ENCODE measurements around the gene LRMDA. TPM values are rescaled to one million over a fixed set of nuclear protein-coding genes. Genes with fewer than 3 reads are reported as not detected.

Gene LRMDA
- polyA plus RNA-seq, 3 donors = 39.8 to 59.6 (median 56.4) TPM

DNA sequence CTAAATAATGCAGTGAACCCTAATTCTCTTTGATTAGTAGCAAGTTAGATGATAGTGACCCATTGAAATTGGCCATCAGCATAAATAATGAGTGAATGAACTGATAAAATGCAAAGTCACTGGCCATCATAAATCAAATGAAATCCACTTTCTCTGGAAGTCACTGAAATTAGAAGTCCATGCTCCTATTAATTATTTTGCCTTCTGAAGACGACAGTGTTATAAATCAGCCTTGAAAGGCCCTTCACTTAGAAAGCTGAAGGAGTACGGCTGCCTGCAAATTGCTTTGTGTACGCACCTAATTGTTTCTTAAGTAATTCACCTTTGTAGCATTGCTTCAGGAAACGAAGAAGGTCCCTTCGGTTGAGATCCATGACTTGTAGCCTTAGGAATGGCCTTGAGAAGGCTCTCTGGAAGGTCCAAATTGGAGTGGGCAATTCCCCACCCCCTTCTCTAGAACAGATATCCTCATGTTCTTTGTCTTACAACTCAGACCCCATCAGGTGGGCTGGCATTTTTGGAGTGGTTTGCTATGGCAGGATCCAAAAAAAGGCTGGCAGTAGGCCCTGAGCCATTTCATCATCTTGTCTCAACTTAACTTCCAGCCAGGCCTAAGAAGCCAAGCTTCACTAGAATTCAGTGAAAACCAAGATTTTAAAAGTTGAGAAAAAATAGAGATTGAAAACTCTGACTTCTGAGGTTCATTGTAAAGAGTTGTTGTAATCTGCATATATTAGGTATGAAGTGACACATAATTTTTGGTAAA, 420.3 kb downstream of the LRMDA start:
- Mint-ChIP-seq H3K4me1 (peaks cover 6% of the 10 kb centered on the region), H3K27ac (peak overlapping the region in 1 of 7 donors; percentile 4), H3K9me3 (peaks cover 0 to 4% (median 0%) of the 10 kb centered on the region in 7 donors), H3K27me3 (ENCODE audit: low read depth in 3 of 3) (peaks cover 0 to 1% (median 0%) of the 10 kb centered on the region in 3 donors), H3K36me3 (peaks cover 0 to 5% of the 10 kb centered on the region in 2 donors), H3K4me3 (no peak overlapping the region)
- H3K4me2 ChIP-seq (replicated peaks; ENCODE audit: extremely low read depth, low read length, poor library complexity, severe bottlenecking) = no peak overlapping the region
- WGBS (ENCODE audit: insufficient coverage) = 100% methylated on average over 2 of the region's 5 CpGs
- no peaks in the 10 kb centered on the region for H4K20me1 ChIP-seq (ENCODE audit: insufficient read depth, low read length)
- H3K27ac ChIP-seq (ENCODE audit: low read depth in 1 of 2, low read length in 2 of 2) = no peak overlapping the region
- H3K9me3 ChIP-seq (replicated peaks in 1 of 2; ENCODE audit: control insufficient read depth in 1 of 2, insufficient read depth in 1 of 2, low read length in 2 of 2) = no peaks in the 10 kb centered on the region
- no peaks in the 10 kb centered on the region for H3K27me3 ChIP-seq (ENCODE audit: control insufficient read depth in 2 of 2, insufficient read depth in 2 of 2, low read length in 2 of 2)
- no peak for DNase-seq
- no peak overlapping the region for H3K4me3 ChIP-seq (replicated peaks in 1 of 3; ENCODE audit: low read depth in 2 of 3, low read length in 3 of 3)
- H3K9ac ChIP-seq (ENCODE audit: insufficient read depth, low read length, poor library complexity, severe bottlenecking) = no peak overlapping the region
- H2AFZ ChIP-seq (ENCODE audit: insufficient read depth, low read depth, low read length, poor library complexity, severe bottlenecking) = no peak overlapping the region
- no peaks in the 10 kb centered on the region for H3K36me3 ChIP-seq (replicated peaks in 1 of 2; ENCODE audit: control insufficient read depth in 1 of 2, insufficient read depth in 2 of 2, low read length in 2 of 2)
- intact Hi-C loops (cut with micrococcal nuclease) = no loop called here
- peaks cover 0 to 4% of the 10 kb centered on the region in 2 donors for H3K4me1 ChIP-seq (ENCODE audit: control insufficient read depth in 1 of 2, insufficient read depth in 2 of 2, low read length in 2 of 2)
- TF ChIP-seq, protein P1, sequence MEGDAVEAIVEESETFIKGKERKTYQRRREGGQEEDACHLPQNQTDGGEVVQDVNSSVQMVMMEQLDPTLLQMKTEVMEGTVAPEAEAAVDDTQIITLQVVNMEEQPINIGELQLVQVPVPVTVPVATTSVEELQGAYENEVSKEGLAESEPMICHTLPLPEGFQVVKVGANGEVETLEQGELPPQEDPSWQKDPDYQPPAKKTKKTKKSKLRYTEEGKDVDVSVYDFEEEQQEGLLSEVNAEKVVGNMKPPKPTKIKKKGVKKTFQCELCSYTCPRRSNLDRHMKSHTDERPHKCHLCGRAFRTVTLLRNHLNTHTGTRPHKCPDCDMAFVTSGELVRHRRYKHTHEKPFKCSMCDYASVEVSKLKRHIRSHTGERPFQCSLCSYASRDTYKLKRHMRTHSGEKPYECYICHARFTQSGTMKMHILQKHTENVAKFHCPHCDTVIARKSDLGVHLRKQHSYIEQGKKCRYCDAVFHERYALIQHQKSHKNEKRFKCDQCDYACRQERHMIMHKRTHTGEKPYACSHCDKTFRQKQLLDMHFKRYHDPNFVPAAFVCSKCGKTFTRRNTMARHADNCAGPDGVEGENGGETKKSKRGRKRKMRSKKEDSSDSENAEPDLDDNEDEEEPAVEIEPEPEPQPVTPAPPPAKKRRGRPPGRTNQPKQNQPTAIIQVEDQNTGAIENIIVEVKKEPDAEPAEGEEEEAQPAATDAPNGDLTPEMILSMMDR (IDR thresholded peaks at IDR 0.05) = no peak
- no peaks in the 10 kb centered on the region for H3K79me2 ChIP-seq (ENCODE audit: insufficient read depth, low read length)

DNA sequence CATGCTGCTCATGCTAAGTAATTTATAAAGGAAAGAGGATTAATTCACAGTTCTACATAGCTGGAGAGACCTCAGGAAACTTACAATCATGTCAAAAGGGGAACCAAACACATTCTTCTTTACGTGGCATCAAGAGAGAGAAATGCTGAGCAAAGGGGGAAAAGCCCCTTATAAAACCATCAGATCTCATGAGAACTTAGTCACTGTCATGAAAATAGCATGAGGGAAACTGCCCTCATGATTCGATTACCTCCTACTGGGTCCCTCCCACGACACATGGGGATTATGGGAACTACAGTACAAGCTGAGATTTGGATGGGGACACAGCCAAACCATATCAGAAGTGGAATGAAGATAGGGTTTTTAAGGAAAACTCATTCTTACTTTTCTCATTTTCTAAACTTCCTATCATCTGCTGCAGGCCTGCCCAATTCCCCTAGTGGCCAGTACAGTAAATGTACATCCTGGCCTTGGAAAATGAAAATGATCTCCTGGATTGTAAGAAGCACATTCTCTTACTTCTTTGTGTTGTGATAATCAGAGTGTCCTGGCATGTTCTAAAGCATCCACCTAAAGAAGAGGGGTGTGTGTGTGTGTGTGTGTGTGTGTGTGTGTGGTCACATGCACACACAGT, 421.5 kb downstream of the LRMDA start:
- Mint-ChIP-seq H3K4me1 (peaks cover 2% of the 10 kb centered on the region), H3K27me3 (ENCODE audit: low read depth in 3 of 3) (peaks cover 0 to 1% (median 0%) of the 10 kb centered on the region in 3 donors), H3K36me3 (peaks cover 0 to 5% of the 10 kb centered on the region in 2 donors), H3K4me3 (no peak overlapping the region), H3K27ac (no peak overlapping the region), H3K9me3 (peaks cover 0 to 4% (median 0%) of the 10 kb centered on the region in 7 donors)
- TF ChIP-seq, protein P1 (IDR thresholded peaks at IDR 0.05) = no peak
- no peaks in the 10 kb centered on the region for H3K4me1 ChIP-seq (ENCODE audit: control insufficient read depth in 1 of 2, insufficient read depth in 2 of 2, low read length in 2 of 2)
- H3K4me2 ChIP-seq (replicated peaks; ENCODE audit: extremely low read depth, low read length, poor library complexity, severe bottlenecking) = no peak overlapping the region
- no peak overlapping the region for H3K9ac ChIP-seq (ENCODE audit: insufficient read depth, low read length, poor library complexity, severe bottlenecking)
- no peaks in the 10 kb centered on the region for H3K79me2 ChIP-seq (ENCODE audit: insufficient read depth, low read length)
- no peak overlapping the region for H2AFZ ChIP-seq (ENCODE audit: insufficient read depth, low read depth, low read length, poor library complexity, severe bottlenecking)
- no peaks in the 10 kb centered on the region for H4K20me1 ChIP-seq (ENCODE audit: insufficient read depth, low read length)
- H3K27ac ChIP-seq (ENCODE audit: low read depth in 1 of 2, low read length in 2 of 2) = no peak overlapping the region
- no CpG with 5 or more reads among the region's 3 CpGs for WGBS (ENCODE audit: insufficient coverage)
- no peaks in the 10 kb centered on the region for H3K27me3 ChIP-seq (ENCODE audit: control insufficient read depth in 2 of 2, insufficient read depth in 2 of 2, low read length in 2 of 2)
- intact Hi-C loops (cut with micrococcal nuclease) = no loop called here
- no peaks in the 10 kb centered on the region for H3K36me3 ChIP-seq (replicated peaks in 1 of 2; ENCODE audit: control insufficient read depth in 1 of 2, insufficient read depth in 2 of 2, low read length in 2 of 2)
- H3K4me3 ChIP-seq (replicated peaks in 1 of 3; ENCODE audit: low read depth in 2 of 3, low read length in 3 of 3) = no peak overlapping the region
- H3K9me3 ChIP-seq (replicated peaks in 1 of 2; ENCODE audit: control insufficient read depth in 1 of 2, insufficient read depth in 1 of 2, low read length in 2 of 2) = no peaks in the 10 kb centered on the region
- peak in 1 of 3 donors; percentile 42 for DNase-seq

All from CD14-positive monocyte (primary cell).